H1 (cell line): Measurements from ENCODE around the gene CEP41. TPM values are rescaled to one million over a fixed set of nuclear protein-coding genes. Genes with fewer than 3 reads are reported as not detected.

Experiments used
- BACH1 ChIP-seq: IDR thresholded peaks from 2 replicates; pipeline ENCODE4 v1.6.1; 2012; ENCODE audit warnings: low read length, improper control_type of control experiment
- CBX8 ChIP-seq: fragments of 300-800, 300-1000 bp; sonication (generic); IDR thresholded peaks from 2 replicates; pipeline ENCODE4 v1.7.1; 2016; ENCODE audit warnings: low read depth, low read length, borderline replicate concordance
- CHD7 ChIP-seq: fragments of 300-600 bp; sonication (generic); IDR thresholded peaks from 2 replicates; pipeline ENCODE4 v1.7.1; 2012; ENCODE audit warnings: low read length, moderate library complexity, mild to moderate bottlenecking, inconsistent platforms; ENCODE audit not compliant: insufficient replicate concordance
- GABPA ChIP-seq: IDR thresholded peaks from 2 replicates; pipeline ENCODE4 v1.6.1; 2011; ENCODE audit warnings: mild to moderate bottlenecking, low read length, moderate library complexity, borderline replicate concordance; ENCODE audit not compliant: insufficient read depth
- KDM4A ChIP-seq: IDR thresholded peaks from one replicate; pipeline ENCODE4 v1.7.1; 2012; ENCODE audit warnings: low read depth, mild to moderate bottlenecking, moderate library complexity, low read length, inconsistent platforms; ENCODE audit not compliant: severe bottlenecking
- NANOG ChIP-seq: IDR thresholded peaks from 2 replicates; pipeline ENCODE4 v1.6.1; 2011; ENCODE audit warnings: low read length, low read depth, mild to moderate bottlenecking, inconsistent platforms; ENCODE audit not compliant: insufficient read depth, poor library complexity, severe bottlenecking
- RFX5 ChIP-seq: IDR thresholded peaks from 2 replicates; pipeline ENCODE4 v1.6.1; 2011; ENCODE audit warnings: low read depth, low read length, improper control_type of control experiment, borderline replicate concordance
- SIRT6 ChIP-seq: IDR thresholded peaks from one replicate; pipeline ENCODE4 v1.7.1; 2012; ENCODE audit warnings: low read length, inconsistent platforms
- SP4 ChIP-seq: IDR thresholded peaks from 2 replicates; pipeline ENCODE4 v1.6.1; 2012; ENCODE audit warnings: low read length, inconsistent platforms
- SRF ChIP-seq: IDR thresholded peaks from 2 replicates; pipeline ENCODE4 v1.6.1; 2011; ENCODE audit warnings: mild to moderate bottlenecking, low read depth, low read length, moderate library complexity
- SUZ12 ChIP-seq: fragments of 200-600 bp; sonication (generic); IDR thresholded peaks from 2 replicates; pipeline ENCODE4 v1.6.1; 2012; ENCODE audit warnings: mild to moderate bottlenecking, inconsistent platforms, low read length, moderate library complexity, mixed read lengths
- TCF12 ChIP-seq: IDR thresholded peaks from 2 replicates; pipeline ENCODE4 v1.6.1; 2011; ENCODE audit warnings: low read depth, mild to moderate bottlenecking, low read length
- polyA plus RNA-seq, 7 experiments: library from polyadenylated mRNA; depleted of rRNA in 3 of 7; stranded (reverse) in 5 of 7; unstranded in 2 of 7; fragments of >200 nt in 5 of 7; fragments of 200-250 nt in 2 of 7; gene quantifications; 1 replicate in 5 of 7; 2 replicates in 1 of 7; 4 replicates in 1 of 7; pipeline versions ENCODE4 v1.2.1 to v1.2.3, GENCODE V29; 2011 to 2013; ENCODE audit warnings: missing spikeins in 2 of 7, mixed read lengths in 2 of 7
- total RNA-seq: library from RNA; stranded (reverse); fragmentation: NEBNext Ultra II Directional; extraction: Animal tissue kit (Norgen Biotek cat#: 25700); gene quantifications from 2 replicates; pipeline ENCODE4 v1.2.1, GENCODE V29; 2021
- TF ChIP-seq, protein P1 (sequence below): IDR thresholded peaks from 2 replicates; pipeline ENCODE4 v1.6.1; 2012; ENCODE audit warnings: inconsistent platforms

Gene CEP41
- total and polyA plus RNA-seq, 2 of the 8 experiments (the other 6 are each of a cell fraction or from before 2014, with no cell fraction given): 9.3 to 12.8 TPM

DNA sequence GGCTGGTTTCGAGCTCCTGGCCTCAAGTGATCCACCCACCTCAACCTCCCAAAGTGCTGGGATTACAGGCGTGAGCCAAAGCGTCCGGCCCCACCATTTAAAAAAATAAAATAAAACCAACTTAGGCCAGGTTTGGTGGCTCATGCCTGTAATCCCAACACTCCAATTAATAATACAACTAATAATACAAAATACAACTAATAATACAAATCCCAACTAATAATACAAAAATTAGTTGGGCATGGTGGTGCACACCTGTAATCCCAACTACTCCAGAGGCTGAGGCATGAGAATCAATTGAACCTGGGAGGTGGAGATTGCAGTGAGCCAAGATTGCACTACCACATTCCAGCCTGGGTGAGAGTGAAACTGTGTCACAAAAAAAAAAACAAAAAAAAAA is 27.6 kb downstream of the CEP41 start (continued):
- no peak for TF ChIP-seq CHD7
- no peak for TF ChIP-seq KDM4A
- TF ChIP-seq SIRT6: no peak
- TF ChIP-seq, protein P1, sequence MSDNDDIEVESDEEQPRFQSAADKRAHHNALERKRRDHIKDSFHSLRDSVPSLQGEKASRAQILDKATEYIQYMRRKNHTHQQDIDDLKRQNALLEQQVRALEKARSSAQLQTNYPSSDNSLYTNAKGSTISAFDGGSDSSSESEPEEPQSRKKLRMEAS: no peak
- no peak for TF ChIP-seq SUZ12
- no peak for TF ChIP-seq TCF12
- no peak for TF ChIP-seq SP4
- TF ChIP-seq GABPA: no peak
- TF ChIP-seq BACH1: no peak
- no peak for TF ChIP-seq SRF
- TF ChIP-seq CBX8: no peak
- TF ChIP-seq NANOG: no peak
- no peak for TF ChIP-seq RFX5
